ENCODE data around the gene EHBP1. TPM values are rescaled to one million over a fixed set of nuclear protein-coding genes. Genes with fewer than 3 reads are reported as not detected.
"Not testable (repeated sequence)": the region's sequence is repeated elsewhere in the genome, so short reads cannot be mapped to it uniquely, and the experiment has no call there.

Gene EHBP1
- total RNA-seq, 2 donors from 2014 or later = 28.4 to 67.7 TPM

GRCh38 chr2:63066838-63067237 lies 361.3 kb downstream of the EHBP1 start:
- no peaks in the 10 kb centered on the region for H3K36me3 ChIP-seq
- H3K4me3 ChIP-seq = no peak overlapping the region
- TF ChIP-seq CTCF (IDR thresholded peaks at IDR 0.05) = no peak
- H3K4me1 ChIP-seq (ENCODE audit: control insufficient read depth in 1 of 2, low read depth in 2 of 2) = no peaks in the 10 kb centered on the region
- H3K27me3 ChIP-seq (replicated peaks; ENCODE audit: insufficient read depth) = peaks cover 11% of the 10 kb centered on the region
- no peak overlapping the region for H3K27ac ChIP-seq
- ATAC-seq (ENCODE audit: insufficient number of reproducible peaks, low FRiP score, low read depth) (no peak), DNase-seq (ENCODE audit: low spot score) (no peak)
- H3K9me3 ChIP-seq = no peaks in the 10 kb centered on the region

- DNase-seq (ENCODE audit: low spot score) = no peak
- H3K4me1 ChIP-seq (ENCODE audit: control insufficient read depth in 1 of 2, low read depth in 2 of 2) = no peaks in the 10 kb centered on the region
Observed at GRCh38 chr2:63071664-63072063, 366.2 kb downstream of the EHBP1 start.

GRCh38 chr2:63073994-63074393 lies 368.5 kb downstream of the EHBP1 start:
- TF ChIP-seq CTCF (IDR thresholded peaks at IDR 0.05) = no peak
- Histone ChIP-seq H3K4me3 (no peak overlapping the region), H3K27ac (no peak overlapping the region), H3K27me3 (replicated peaks; ENCODE audit: insufficient read depth) (no peaks in the 10 kb centered on the region), H3K4me1 (ENCODE audit: control insufficient read depth in 1 of 2, low read depth in 2 of 2) (no peaks in the 10 kb centered on the region), H3K36me3 (no peaks in the 10 kb centered on the region), H3K9me3 (no peaks in the 10 kb centered on the region)
- no peak for ATAC-seq (ENCODE audit: insufficient number of reproducible peaks, low FRiP score, low read depth)
- no peak for DNase-seq (ENCODE audit: low spot score)

More at GRCh38 chr2:63071664-63072063, 366.2 kb downstream of the EHBP1 start:
- no peaks in the 10 kb centered on the region for H3K9me3 ChIP-seq
- no peak overlapping the region for H3K4me3 ChIP-seq
- TF ChIP-seq CTCF (IDR thresholded peaks at IDR 0.05) = no peak
- no peaks in the 10 kb centered on the region for H3K36me3 ChIP-seq
- H3K27ac ChIP-seq = no peak overlapping the region
- no peaks in the 10 kb centered on the region for H3K27me3 ChIP-seq (replicated peaks; ENCODE audit: insufficient read depth)
- no peak for ATAC-seq (ENCODE audit: insufficient number of reproducible peaks, low FRiP score, low read depth)

GRCh38 chr2:63074399-63074798 lies 368.9 kb downstream of the EHBP1 start:
- H3K27me3 ChIP-seq (replicated peaks; ENCODE audit: insufficient read depth); H3K9me3 ChIP-seq; H3K36me3 ChIP-seq; H3K4me3 ChIP-seq; ATAC-seq (ENCODE audit: insufficient number of reproducible peaks, low FRiP score, low read depth); H3K27ac ChIP-seq; DNase-seq (ENCODE audit: low spot score); H3K4me1 ChIP-seq (ENCODE audit: control insufficient read depth in 1 of 2, low read depth in 2 of 2): not testable (repeated sequence)

GRCh38 chr2:63078852-63079606 lies 373.5 kb downstream of the EHBP1 start:
- ATAC-seq (ENCODE audit: insufficient number of reproducible peaks, low FRiP score, low read depth) (no peak), DNase-seq (ENCODE audit: low spot score) (no peak)
- no peak overlapping the region for H3K4me3 ChIP-seq
- no peaks in the 10 kb centered on the region for H3K27me3 ChIP-seq (replicated peaks; ENCODE audit: insufficient read depth)
- H3K27ac ChIP-seq = no peak overlapping the region
- no peaks in the 10 kb centered on the region for H3K36me3 ChIP-seq
- TF ChIP-seq CTCF (IDR thresholded peaks at IDR 0.05) = no peak
- no peaks in the 10 kb centered on the region for H3K4me1 ChIP-seq (ENCODE audit: control insufficient read depth in 1 of 2, low read depth in 2 of 2)
- no peaks in the 10 kb centered on the region for H3K9me3 ChIP-seq

GRCh38 chr2:63081404-63081803 lies 375.9 kb downstream of the EHBP1 start:
- TF ChIP-seq CTCF (IDR thresholded peaks at IDR 0.05) = no peak
- DNase-seq (ENCODE audit: low spot score) (no peak), ATAC-seq (ENCODE audit: insufficient number of reproducible peaks, low FRiP score, low read depth) (no peak)
- H3K4me3 ChIP-seq = no peak overlapping the region
- no peaks in the 10 kb centered on the region for H3K4me1 ChIP-seq (ENCODE audit: control insufficient read depth in 1 of 2, low read depth in 2 of 2)
- H3K9me3 ChIP-seq = no peaks in the 10 kb centered on the region
- H3K36me3 ChIP-seq = no peaks in the 10 kb centered on the region
- H3K27me3 ChIP-seq (replicated peaks; ENCODE audit: insufficient read depth) = no peaks in the 10 kb centered on the region
- no peak overlapping the region for H3K27ac ChIP-seq

All from thoracic aorta (tissue), 2 donors.